ENCODE measurements around the gene COLQ. TPM values are rescaled to one million over a fixed set of nuclear protein-coding genes. Genes with fewer than 3 reads are reported as not detected.

COLQ gene
- total RNA-seq, 4 donors from 2014 or later: 0.10 to 3.3 (median 1.8) TPM

DNA sequence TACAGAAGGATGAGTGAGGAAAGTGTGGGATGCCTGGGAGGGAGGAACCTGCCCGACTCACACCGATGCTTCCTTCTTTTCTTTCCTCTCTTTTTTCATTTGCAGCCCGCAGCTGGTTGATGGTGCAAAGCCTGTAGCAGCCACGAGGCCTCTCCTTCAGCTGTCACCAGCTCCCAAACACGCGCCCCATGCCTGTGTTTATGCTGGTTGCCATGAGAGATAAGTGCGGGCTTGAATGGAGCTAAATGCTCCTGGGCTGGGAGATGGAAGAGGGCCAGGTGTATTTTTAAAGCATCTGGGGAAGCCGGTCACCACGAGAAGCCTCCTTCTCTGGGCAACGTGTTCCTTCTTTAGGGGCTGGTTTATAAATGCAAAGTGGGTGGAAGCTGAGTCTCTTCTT is 9.3 kb downstream of the COLQ start:
- no peak overlapping the region for H3K4me3 ChIP-seq (ENCODE audit: low read depth, poor library complexity, severe bottlenecking)
- intact Hi-C loops (cut with DNase I; ENCODE audit: low total_unique reads): no loop called here
- TF ChIP-seq, protein P1, sequence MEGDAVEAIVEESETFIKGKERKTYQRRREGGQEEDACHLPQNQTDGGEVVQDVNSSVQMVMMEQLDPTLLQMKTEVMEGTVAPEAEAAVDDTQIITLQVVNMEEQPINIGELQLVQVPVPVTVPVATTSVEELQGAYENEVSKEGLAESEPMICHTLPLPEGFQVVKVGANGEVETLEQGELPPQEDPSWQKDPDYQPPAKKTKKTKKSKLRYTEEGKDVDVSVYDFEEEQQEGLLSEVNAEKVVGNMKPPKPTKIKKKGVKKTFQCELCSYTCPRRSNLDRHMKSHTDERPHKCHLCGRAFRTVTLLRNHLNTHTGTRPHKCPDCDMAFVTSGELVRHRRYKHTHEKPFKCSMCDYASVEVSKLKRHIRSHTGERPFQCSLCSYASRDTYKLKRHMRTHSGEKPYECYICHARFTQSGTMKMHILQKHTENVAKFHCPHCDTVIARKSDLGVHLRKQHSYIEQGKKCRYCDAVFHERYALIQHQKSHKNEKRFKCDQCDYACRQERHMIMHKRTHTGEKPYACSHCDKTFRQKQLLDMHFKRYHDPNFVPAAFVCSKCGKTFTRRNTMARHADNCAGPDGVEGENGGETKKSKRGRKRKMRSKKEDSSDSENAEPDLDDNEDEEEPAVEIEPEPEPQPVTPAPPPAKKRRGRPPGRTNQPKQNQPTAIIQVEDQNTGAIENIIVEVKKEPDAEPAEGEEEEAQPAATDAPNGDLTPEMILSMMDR (IDR thresholded peaks at IDR 0.05): no peak
- TF ChIP-seq POLR2A (IDR thresholded peaks at IDR 0.05): no peak
- no peak for DNase-seq (ENCODE audit: low spot score in 2 of 2)
- 15 to 25% methylated on average over 10 of the region's 10 CpGs for WGBS, 2 donors

- no peak for DNase-seq (ENCODE audit: low spot score in 2 of 2)
- H3K4me3 ChIP-seq (ENCODE audit: low read depth, poor library complexity, severe bottlenecking): no peak overlapping the region
- WGBS, 2 donors: 100% methylated on average over 3 of the region's 3 CpGs
- TF ChIP-seq, protein P1 (IDR thresholded peaks at IDR 0.05): no peak
- no peak for TF ChIP-seq POLR2A (IDR thresholded peaks at IDR 0.05)
- intact Hi-C loops (cut with DNase I; ENCODE audit: low total_unique reads): no loop called here
Observed at GRCh38 chr3:15511156-15511555, 10.3 kb downstream of the COLQ start.

GRCh38 chr3:15510493-15510892 is 11.0 kb downstream of the COLQ start:
- WGBS, 2 donors: 84 to 95% methylated on average over 3 of the region's 3 CpGs
- intact Hi-C loops (cut with DNase I; ENCODE audit: low total_unique reads): no loop called here
- no peak overlapping the region for H3K4me3 ChIP-seq (ENCODE audit: low read depth, poor library complexity, severe bottlenecking)
- TF ChIP-seq, protein P1 (IDR thresholded peaks at IDR 0.05): no peak
- TF ChIP-seq POLR2A (IDR thresholded peaks at IDR 0.05): no peak
- no peak for DNase-seq (ENCODE audit: low spot score in 2 of 2)

GRCh38 chr3:15506571-15506970 is 14.9 kb downstream of the COLQ start:
- peak in 1 of 2 donors; percentile 56 for DNase-seq (ENCODE audit: low spot score in 2 of 2)
- intact Hi-C loops (cut with DNase I; ENCODE audit: low total_unique reads): no loop called here
- H3K4me3 ChIP-seq (ENCODE audit: low read depth, poor library complexity, severe bottlenecking): no peak overlapping the region
- 94 to 100% methylated on average over 3 of the region's 3 CpGs for WGBS, 2 donors
- TF ChIP-seq, protein P1 (IDR thresholded peaks at IDR 0.05): no peak
- TF ChIP-seq POLR2A (IDR thresholded peaks at IDR 0.05): no peak

- intact Hi-C loops (cut with DNase I; ENCODE audit: low total_unique reads): no loop called here
- no peak for DNase-seq (ENCODE audit: low spot score in 2 of 2)
- H3K4me3 ChIP-seq (ENCODE audit: low read depth, poor library complexity, severe bottlenecking): no peak overlapping the region
- WGBS, 2 donors: 46 to 49% methylated on average over 7 of the region's 7 CpGs
- TF ChIP-seq, protein P1 (IDR thresholded peaks at IDR 0.05): no peak
- no peak for TF ChIP-seq POLR2A (IDR thresholded peaks at IDR 0.05)
Observed at GRCh38 chr3:15505479-15506165, 15.9 kb downstream of the COLQ start.

DNA sequence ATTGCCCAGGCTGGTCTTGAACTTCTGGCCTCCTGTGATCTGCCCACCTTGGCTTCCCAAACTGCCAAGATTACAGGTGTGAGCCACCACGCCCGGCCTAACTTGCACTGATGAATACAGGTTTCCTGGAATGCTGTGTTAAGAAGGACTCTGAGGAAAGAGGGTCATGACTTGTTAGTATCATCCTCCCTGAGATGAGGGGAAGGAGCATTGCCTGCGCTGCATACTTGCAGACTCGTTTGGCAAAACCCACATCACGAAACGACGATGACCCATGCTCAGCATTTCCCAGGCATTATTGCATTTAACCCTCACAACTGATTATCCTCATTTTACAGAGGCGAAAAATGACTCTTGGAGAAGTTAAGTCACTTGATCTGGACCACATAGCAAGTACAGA is 18.9 kb downstream of the COLQ start:
- intact Hi-C loops (cut with DNase I; ENCODE audit: low total_unique reads): no loop called here
- no peak overlapping the region for H3K4me3 ChIP-seq (ENCODE audit: low read depth, poor library complexity, severe bottlenecking)
- WGBS, 2 donors: 91% methylated on average over 8 of the region's 8 CpGs
- DNase-seq (ENCODE audit: low spot score in 2 of 2): no peak
- no peak for TF ChIP-seq POLR2A (IDR thresholded peaks at IDR 0.05)
- TF ChIP-seq, protein P1 (IDR thresholded peaks at IDR 0.05): no peak

Data from lower leg skin (tissue), 4 donors.